H7 (cell line): ENCODE results near the gene PLEKHG2. TPM values are rescaled to one million over a fixed set of nuclear protein-coding genes. Genes with fewer than 3 reads are reported as not detected.
"Not testable (repeated sequence)": the region's sequence is repeated elsewhere in the genome, so short reads cannot be mapped to it uniquely, and the experiment has no call there.

Source experiments
- DNase-seq: peaks from one replicate; pipeline ENCODE4 v3.0.0; 2012
- H3K27me3 ChIP-seq: 2 replicates; pipeline ENCODE4 v1.6.0; 2011; ENCODE audit warnings: mild to moderate bottlenecking, low read length; ENCODE audit not compliant: control insufficient read depth, insufficient read depth
- H3K36me3 ChIP-seq: replicated peaks from 2 replicates; pipeline ENCODE4 v1.5.1; 2011; ENCODE audit warnings: low read length; ENCODE audit not compliant: control insufficient read depth, insufficient read depth
- H3K4me3 ChIP-seq: 2 replicates; pipeline ENCODE4 v1.5.1; 2011; ENCODE audit warnings: low read depth, mild to moderate bottlenecking, control low read depth, low read length, moderate library complexity; ENCODE audit not compliant: insufficient read depth
- total RNA-seq: library from RNA; depleted of rRNA; stranded (reverse); fragments of >200 nt; shearing (Covaris generic); gene quantifications from 2 replicates; pipeline ENCODE4 v1.2.3, GENCODE V29; 2014

The PLEKHG2 gene
- total RNA-seq, 1 experiment from 2014 or later: 90.9 TPM

DNA sequence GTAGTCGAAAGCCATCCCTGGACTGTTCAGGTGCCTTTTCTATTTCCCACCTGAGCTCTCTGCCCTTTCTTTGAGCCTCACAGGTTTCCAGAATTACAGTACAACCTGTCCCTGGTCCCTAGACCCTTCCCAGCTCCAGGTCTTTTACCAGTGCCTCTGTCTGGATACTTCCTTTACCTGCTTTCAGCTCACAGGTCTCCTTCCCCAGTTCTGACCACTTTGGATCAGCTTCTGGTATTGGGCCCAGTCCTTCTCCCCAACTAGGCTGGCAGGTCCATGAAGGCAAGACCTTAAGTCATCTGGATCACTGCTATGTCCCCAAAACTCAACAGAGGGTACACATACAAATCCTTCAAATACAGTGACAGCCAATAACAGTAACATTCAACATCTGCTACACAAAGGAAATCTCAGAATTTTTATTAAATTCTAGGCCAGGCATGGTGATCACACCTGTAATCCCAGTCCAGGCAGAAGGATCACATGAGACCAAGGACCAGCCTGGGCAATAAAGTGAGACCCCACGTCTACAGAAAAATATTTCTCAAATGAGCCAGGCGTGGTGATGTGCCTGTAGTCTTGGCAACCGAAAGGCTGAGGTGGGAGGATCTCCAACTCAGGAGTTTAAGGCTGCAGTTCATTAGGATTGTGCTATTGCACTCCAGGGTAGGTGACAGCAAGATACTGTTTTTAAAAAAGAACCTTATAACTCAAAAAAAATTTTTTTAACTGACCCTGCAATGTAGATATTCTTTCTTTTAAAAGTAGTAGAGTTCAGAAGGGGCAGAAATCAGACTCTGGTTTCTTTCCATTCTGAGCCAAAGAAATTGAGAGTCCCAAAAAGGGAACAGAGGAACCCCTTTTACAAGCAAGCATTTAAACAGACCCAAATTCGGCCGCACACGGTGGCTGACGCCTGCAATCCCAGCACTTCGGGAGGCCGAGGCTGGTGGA, 21.9 kb downstream of the PLEKHG2 start:
- Histone ChIP-seq H3K36me3 (peaks cover 24% of the 10 kb centered on the region), H3K27me3 (no peaks in the 10 kb centered on the region), H3K4me3 (peak overlapping the region; percentile 95)
- no peak for DNase-seq

DNA sequence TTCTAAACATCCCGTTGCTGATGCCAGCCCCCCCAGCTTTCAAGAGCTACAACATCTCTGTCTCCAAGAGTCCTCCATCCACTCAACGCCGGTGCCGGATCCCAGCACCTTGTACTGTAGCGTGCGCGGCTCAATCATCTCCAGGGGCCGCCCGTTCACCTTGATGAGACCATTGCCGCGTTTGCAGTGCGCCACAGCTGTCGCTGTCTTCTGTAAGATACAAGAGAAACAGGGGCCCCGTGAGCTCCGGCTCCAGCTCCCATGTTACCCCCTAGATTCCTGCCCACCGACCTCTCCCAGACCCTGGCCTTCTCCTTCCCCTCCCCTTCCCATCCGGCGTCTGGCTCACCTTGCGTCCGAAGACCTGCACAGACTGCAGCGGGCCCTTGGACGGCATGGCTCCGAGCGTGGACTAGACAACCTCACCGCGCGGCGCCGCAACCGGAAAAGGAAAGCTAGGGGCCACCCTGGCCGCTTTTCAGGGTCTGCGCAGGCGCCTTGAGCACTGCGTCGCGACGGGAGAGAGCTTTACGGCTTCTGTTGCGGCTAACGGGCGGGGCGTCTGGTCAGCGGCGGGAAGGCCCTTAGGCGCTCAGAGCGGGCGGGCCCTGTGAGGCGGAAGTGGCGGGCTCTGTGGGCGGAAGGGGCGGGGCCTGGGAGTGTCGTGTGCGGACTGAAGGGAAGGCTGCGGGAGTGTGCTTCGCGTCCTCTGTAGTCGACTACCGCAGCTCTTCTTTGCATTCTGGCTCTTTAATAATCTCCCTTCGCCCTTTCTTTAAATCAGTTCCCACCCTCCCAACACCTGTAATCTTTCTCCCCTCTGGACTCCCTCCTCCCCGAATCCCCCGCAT, 23.3 kb downstream of the PLEKHG2 start, which contains the start of gene RPS16:
RPS16 (minus strand) TSS at position 451 of the 851 bp plus-strand sequence; CDS start at position 397, 54 bp downstream.
- no peaks in the 10 kb centered on the region for H3K27me3 ChIP-seq
- peaks cover 24% of the 10 kb centered on the region for H3K36me3 ChIP-seq
- peak within 1 kb of the TSS; percentile 95 for H3K4me3 ChIP-seq
- peak; percentile 98 for DNase-seq

DNA sequence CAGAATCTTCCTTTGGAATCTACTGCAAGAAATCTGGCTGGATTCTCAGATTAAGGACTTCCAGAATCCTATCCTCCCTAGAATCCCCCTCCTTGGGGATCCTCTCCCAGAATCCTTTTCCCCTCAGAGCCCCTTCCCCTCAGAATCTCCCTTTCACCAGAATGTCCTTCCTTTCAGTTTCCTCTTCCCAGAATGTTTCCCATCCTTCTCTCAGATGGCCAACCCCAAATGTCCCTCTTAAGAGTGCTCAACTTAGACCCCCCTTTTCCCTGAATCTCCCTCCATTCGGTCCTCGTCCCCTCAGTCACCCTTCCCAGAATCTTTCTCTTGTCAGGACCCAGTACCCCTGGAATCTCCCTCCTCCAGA, 23.9 kb downstream of the PLEKHG2 start:
- H3K27me3 ChIP-seq: no peaks in the 10 kb centered on the region
- H3K4me3 ChIP-seq: peak overlapping the region; percentile 95
- H3K36me3 ChIP-seq: peaks cover 24% of the 10 kb centered on the region
- no peak for DNase-seq

DNA sequence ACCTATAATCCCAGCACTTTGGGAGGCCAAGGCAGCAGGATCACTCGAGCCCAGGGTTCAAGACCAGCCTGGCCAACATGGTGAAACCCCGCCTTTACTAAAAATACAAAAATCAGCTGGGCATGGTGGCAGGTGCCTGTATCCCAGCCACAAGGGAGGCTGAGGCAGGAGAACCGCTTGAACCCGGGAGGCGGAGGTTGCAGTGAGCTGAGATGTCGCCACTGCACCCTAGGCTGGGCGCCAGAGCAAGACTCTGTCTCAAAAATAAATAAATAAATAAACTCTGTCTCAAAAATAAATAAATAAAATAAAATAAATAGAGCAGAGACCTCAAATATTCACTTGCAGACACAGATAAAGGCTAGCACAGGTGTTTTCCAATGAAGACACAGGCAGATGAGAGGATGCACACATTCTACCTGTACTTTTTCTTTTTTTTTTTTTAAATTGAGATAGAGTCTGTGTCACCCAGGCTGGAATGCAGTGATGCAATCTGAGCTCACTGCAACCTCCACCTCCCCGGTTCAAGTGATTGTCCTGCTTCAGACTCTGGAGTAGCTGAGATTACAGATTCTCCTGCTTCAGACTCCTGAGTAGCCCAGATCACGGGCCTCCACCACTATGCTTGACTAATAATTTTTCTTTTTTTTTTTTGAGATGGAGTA, 25.9 kb downstream of the PLEKHG2 start:
- Histone ChIP-seq H3K36me3 (peaks cover 15% of the 10 kb centered on the region), H3K4me3 (no peak overlapping the region), H3K27me3 (no peaks in the 10 kb centered on the region)
- DNase-seq: no peak

DNA sequence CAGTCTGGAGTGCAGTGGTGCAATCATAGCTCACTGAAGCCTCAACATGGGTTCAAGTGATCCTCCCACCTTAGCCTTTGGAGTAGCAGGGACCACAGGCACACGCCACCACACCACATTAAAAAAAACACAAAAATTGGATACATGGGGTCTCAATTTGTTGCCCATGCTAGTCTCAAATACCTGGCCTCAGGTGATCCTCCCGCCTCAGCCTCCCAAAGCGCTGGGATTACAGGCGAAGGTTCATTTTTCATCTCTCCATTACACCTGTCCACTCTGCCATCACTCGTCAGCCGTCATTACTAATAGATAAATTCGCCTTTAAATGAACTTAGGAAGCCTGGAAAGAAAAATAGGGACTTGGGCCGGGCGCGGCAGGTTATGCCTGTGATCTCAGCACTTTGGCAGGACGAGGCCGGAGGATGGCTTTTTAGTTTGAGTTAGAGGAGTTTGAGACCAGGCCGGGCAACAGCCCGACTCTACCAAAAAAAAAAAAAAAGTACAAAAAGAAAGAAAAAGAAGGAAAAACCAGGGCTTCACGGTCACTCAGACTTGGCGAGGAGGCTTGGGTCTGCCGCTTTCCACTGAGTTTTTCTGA, 32.2 kb downstream of the PLEKHG2 start:
- no peaks in the 10 kb centered on the region for H3K27me3 ChIP-seq
- H3K36me3 ChIP-seq: peaks cover 6% of the 10 kb centered on the region
- DNase-seq: no peak
- peak overlapping the region; percentile 78 for H3K4me3 ChIP-seq

DNA sequence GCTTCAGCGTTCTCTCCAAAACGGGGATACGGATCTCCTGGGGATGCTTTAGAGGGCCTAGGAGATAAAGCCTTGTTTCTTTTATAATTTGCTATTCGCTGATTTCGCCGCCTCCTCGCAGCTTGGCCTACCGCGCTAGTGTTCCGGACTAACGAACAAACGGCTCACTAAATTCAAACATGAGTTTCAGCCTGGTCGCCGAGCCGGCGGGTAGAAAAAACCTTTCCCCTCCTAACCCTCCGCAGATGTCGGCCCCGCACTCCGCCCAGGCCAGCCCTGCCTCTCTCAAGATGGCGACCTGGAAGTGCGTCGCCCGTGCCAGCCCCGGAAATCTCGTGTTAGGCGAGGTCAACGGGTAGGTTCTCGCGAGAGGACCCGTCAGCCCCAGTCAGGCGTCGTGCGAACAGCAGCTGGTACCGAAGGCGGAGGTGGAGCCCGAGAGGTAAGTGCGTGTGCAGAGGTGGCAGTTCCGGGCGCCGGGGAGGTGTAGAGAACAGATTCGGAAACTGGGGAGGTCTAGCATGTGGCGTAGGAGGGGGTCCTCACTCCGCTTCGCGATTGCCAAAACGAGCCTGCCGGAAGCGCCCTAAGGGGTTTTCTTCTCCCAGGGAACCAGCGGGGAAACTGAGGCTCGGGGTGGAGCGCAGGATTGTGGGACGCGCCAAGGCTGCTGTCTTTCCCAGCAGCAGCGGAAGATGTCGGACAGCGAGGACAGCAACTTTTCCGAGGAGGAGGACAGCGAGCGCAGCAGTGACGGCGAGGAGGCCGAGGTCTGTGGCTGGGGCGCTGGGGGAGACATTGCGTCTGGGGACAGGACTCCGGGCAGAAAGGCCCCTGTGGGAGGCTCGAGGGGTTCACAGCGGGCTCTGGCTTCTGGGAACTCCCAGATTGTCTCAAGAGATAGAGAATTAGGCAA, 33.0 kb downstream of the PLEKHG2 start, which contains the start of gene SUPT5H:
SUPT5H (plus strand) TSS at position 387 of the 916 bp plus-strand sequence; CDS start at position 696, 309 bp downstream.
- peak within 1 kb of the TSS; percentile 78 for H3K4me3 ChIP-seq
- no peaks in the 10 kb centered on the region for H3K27me3 ChIP-seq
- H3K36me3 ChIP-seq: peaks cover 6% of the 10 kb centered on the region
- DNase-seq: peak; percentile 98

DNA sequence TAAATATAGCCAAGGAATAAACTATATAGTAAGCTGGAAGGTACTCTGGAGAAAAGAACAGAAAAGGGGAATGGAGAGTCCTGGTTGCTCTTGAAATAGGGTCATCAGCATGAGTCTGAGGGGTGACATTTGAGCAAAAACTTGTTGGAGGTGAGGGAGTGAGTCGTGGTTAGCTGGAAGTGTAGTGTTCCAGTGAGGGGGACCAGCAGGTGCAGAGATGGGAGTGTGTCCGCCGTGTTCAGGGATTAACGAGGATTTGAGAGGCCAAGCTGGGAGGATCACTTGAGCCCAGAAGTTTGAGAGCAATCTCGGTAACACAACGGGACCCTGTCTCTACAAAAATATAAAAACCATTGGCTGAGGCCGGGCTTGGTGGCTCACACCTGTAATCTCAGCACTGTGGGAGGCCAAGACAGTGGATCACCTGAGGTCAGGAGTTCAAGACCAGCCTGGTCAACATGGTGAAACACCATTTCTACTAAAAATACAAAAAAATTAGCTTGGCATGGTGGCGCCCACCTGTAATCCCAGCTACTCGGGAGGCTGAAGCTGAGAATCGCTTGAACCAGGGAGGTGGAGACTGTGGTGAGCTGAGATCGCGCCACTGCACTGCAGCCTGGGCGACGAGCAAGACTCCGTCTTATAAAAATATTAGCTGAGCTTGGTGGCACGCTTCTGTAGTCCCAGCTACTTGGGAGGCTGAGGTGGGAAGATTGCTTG, 34.1 kb downstream of the PLEKHG2 start:
- peak; percentile 26 for DNase-seq
- no peaks in the 10 kb centered on the region for H3K27me3 ChIP-seq
- H3K4me3 ChIP-seq: peak overlapping the region; percentile 78; the same call in 1 of the 2 replicates
- H3K36me3 ChIP-seq: peaks cover 6% of the 10 kb centered on the region

DNA sequence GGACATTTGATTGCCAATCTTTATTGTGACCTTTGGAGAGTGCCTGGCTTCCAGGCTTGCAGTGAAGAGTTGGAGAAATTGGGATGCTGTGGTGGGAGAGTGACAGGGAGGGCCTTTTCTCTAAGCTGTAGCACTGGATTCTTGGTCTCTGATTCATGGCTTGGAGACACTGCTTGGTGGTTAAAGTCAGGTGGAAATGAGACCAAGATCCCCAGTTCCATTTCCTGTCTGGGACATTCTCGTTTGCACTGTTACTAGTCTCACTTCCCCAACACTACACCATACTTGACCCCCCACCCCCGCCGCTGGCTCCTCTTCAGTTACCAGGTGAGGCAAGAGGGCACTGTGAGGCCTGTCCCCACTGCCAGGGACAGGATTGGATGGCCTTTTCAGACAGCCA, 35.8 kb downstream of the PLEKHG2 start:
- no peak for DNase-seq
- Histone ChIP-seq H3K4me3 (no peak overlapping the region), H3K27me3 (no peaks in the 10 kb centered on the region), H3K36me3 (peaks cover 6% of the 10 kb centered on the region)

GRCh38 chr19:39449116-39449797, 36.8 kb downstream of the PLEKHG2 start:
- Histone ChIP-seq H3K27me3 (no peaks in the 10 kb centered on the region), H3K36me3 (peaks cover 8% of the 10 kb centered on the region), H3K4me3 (no peak overlapping the region)
- DNase-seq: no peak

- DNase-seq, H3K27me3 ChIP-seq, H3K36me3 ChIP-seq, H3K4me3 ChIP-seq: not testable (repeated sequence)
Measured at GRCh38 chr19:39451257-39451656, 38.8 kb downstream of the PLEKHG2 start.

DNA sequence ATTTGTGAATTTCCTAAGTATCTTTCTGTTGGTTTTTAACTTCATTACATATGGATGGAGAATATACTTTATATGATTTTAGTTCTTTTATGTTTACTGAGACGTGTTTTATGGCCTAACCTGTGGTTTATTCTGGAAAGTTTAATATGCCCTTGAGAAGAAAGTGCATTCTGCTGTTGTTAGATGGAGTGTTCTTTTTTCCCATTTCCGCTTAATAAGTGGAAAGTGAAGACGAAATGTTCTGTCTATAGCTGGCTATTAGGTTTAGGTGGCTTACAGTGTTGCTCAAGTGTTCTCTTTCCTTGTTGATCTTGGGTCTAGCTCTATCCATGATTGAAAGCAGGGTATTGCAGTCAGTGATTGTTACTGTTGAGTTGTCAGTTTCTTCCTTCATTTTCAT, 50.9 kb downstream of the PLEKHG2 start:
- DNase-seq: no peak
- Histone ChIP-seq H3K27me3 (no peaks in the 10 kb centered on the region), H3K4me3 (no peak overlapping the region), H3K36me3 (peaks cover 43% of the 10 kb centered on the region)

- H3K27me3 ChIP-seq: no peaks in the 10 kb centered on the region
- H3K36me3 ChIP-seq: peaks cover 48% of the 10 kb centered on the region
- peak; percentile 13 for DNase-seq
- no peak overlapping the region for H3K4me3 ChIP-seq
Measured at GRCh38 chr19:39465956-39466747, 53.7 kb downstream of the PLEKHG2 start.
